Astrocyte (in vitro differentiated cells and primary cell): ENCODE data around the gene FAM53B. TPM values are rescaled to one million over a fixed set of nuclear protein-coding genes. Genes with fewer than 3 reads are reported as not detected.

Experiments used
- DNase-seq: peaks from one replicate; pipeline ENCODE4 v3.0.0-alpha.2; 2010; ENCODE audit warnings: low read depth
- FAIRE-seq: peaks from 2 replicates; lab custom pipeline; 2011; peaks lifted over from hg19 to GRCh38; lab: Jason Lieb, UNC
- H2AFZ ChIP-seq: 2 replicates; pipeline ENCODE4 v1.6.0; 2012; ENCODE audit warnings: low read depth, low read length, inconsistent platforms
- H3K27ac ChIP-seq: 2 replicates; pipeline ENCODE4 v1.5.1; 2011; ENCODE audit warnings: low read depth, low read length, inconsistent platforms
- H3K27me3 ChIP-seq: 2 replicates; pipeline ENCODE4 v1.6.0; 2011; ENCODE audit warnings: low read length, inconsistent platforms; ENCODE audit not compliant: insufficient read depth
- H3K36me3 ChIP-seq: 2 replicates; pipeline ENCODE4 v1.5.1; 2011; ENCODE audit warnings: low read length, inconsistent platforms; ENCODE audit not compliant: insufficient read depth
- H3K4me1 ChIP-seq: 2 replicates; pipeline ENCODE4 v1.5.1; 2011; ENCODE audit warnings: low read length, inconsistent platforms; ENCODE audit not compliant: insufficient read depth
- H3K4me2 ChIP-seq: 2 replicates; pipeline ENCODE4 v1.6.0; 2012; ENCODE audit warnings: low read length, inconsistent platforms
- H3K4me3 ChIP-seq: 2 replicates; pipeline ENCODE4 v1.5.1; 2011; ENCODE audit warnings: low read depth, mild to moderate bottlenecking, low read length, inconsistent platforms; ENCODE audit not compliant: insufficient read depth
- H3K79me2 ChIP-seq: 2 replicates; pipeline ENCODE4 v1.6.0; 2012; ENCODE audit warnings: mild to moderate bottlenecking, low read length, inconsistent platforms; ENCODE audit not compliant: insufficient read depth
- H3K9ac ChIP-seq: 2 replicates; pipeline ENCODE4 v1.6.0; 2012; ENCODE audit warnings: mild to moderate bottlenecking, low read length, inconsistent platforms
- H3K9me3 ChIP-seq: 2 replicates; pipeline ENCODE4 v1.5.1; 2012; ENCODE audit warnings: low read depth, mild to moderate bottlenecking, low read length, inconsistent platforms; ENCODE audit not compliant: insufficient read depth
- H4K20me1 ChIP-seq: 2 replicates; pipeline ENCODE4 v1.6.0; 2012; ENCODE audit warnings: low read length, inconsistent platforms; ENCODE audit not compliant: insufficient read depth
- H3K27ac Mint-ChIP-seq: one replicate; pipeline ENCODE4 v1.8.0; 2021; ENCODE audit warnings: mild to moderate bottlenecking, mixed read lengths; ENCODE audit not compliant: unreplicated experiment
- H3K27me3 Mint-ChIP-seq: one replicate; pipeline ENCODE4 v1.8.0; 2021; ENCODE audit warnings: low read depth, mixed read lengths; ENCODE audit not compliant: unreplicated experiment
- H3K36me3 Mint-ChIP-seq: one replicate; pipeline ENCODE4 v1.8.0; 2021; ENCODE audit warnings: low read depth, mixed read lengths; ENCODE audit not compliant: unreplicated experiment
- H3K4me1 Mint-ChIP-seq: one replicate; pipeline ENCODE4 v1.8.0; 2021; ENCODE audit warnings: low read depth, mixed read lengths; ENCODE audit not compliant: unreplicated experiment
- H3K4me3 Mint-ChIP-seq: one replicate; pipeline ENCODE4 v1.8.0; 2021; ENCODE audit warnings: mild to moderate bottlenecking, moderate library complexity, mixed read lengths; ENCODE audit not compliant: unreplicated experiment
- H3K9me3 Mint-ChIP-seq: one replicate; pipeline ENCODE4 v1.8.0; 2021; ENCODE audit warnings: mild to moderate bottlenecking, mixed read lengths; ENCODE audit not compliant: unreplicated experiment
- EZH2 ChIP-seq: IDR thresholded peaks from 2 replicates; pipeline ENCODE4 v1.6.1; 2012; ENCODE audit warnings: mild to moderate bottlenecking, low read length, inconsistent platforms; ENCODE audit not compliant: insufficient read depth
- total RNA-seq: library from RNA; stranded (reverse); gene quantifications from 2 replicates; pipeline ENCODE4 v1.2.1, GENCODE V29; 2021
- TF ChIP-seq, protein P1 (sequence below): IDR thresholded peaks from 2 replicates; pipeline ENCODE4 v1.5.1; 2011; ENCODE audit warnings: low read depth, mild to moderate bottlenecking, inconsistent platforms, low read length, moderate library complexity; ENCODE audit not compliant: insufficient read depth

The FAM53B gene
- total RNA-seq, 1 donor from 2014 or later: 12.9 TPM

DNA sequence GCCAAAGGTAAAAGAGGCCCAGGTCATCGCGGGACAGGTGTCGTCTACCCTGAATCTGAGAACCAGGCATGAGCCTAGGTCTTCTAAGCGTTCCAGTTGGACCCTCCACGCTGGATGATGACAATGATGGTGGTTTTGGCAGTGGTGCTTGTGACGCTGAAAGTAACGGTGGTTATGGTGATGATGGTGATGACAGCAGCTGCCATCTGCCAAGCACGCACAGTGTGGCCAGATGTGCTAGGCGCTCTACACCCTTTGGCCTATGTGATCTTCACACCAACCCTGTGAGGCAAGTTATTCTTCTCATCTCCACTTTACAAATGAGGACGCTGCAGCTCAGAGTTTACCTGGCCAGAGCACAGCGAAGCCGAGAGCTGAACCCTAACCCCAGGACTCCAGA is 93.9 kb downstream of the FAM53B start:
- FAIRE-seq (no peak), DNase-seq (no peak)
- Histone ChIP-seq H3K4me1 (peaks cover 40% of the 10 kb centered on the region), H3K9ac (no peak overlapping the region), H3K9me3 (no peaks in the 10 kb centered on the region), H3K4me2 (peak overlapping the region; percentile 37), H3K79me2 (peaks cover 12% of the 10 kb centered on the region), H2AFZ (no peak overlapping the region), H3K4me3 (no peak overlapping the region), H4K20me1 (peaks cover 29% of the 10 kb centered on the region), H3K27ac (no peak overlapping the region), H3K27me3 (no peaks in the 10 kb centered on the region), H3K36me3 (no peaks in the 10 kb centered on the region)
- Mint-ChIP-seq H3K27ac (peak overlapping the region; percentile 66), H3K4me1 (peaks cover 37% of the 10 kb centered on the region), H3K4me3 (peak overlapping the region; percentile 64), H3K27me3 (no peaks in the 10 kb centered on the region), H3K36me3 (peaks cover 14% of the 10 kb centered on the region), H3K9me3 (no peaks in the 10 kb centered on the region)
- TF ChIP-seq, protein P1, sequence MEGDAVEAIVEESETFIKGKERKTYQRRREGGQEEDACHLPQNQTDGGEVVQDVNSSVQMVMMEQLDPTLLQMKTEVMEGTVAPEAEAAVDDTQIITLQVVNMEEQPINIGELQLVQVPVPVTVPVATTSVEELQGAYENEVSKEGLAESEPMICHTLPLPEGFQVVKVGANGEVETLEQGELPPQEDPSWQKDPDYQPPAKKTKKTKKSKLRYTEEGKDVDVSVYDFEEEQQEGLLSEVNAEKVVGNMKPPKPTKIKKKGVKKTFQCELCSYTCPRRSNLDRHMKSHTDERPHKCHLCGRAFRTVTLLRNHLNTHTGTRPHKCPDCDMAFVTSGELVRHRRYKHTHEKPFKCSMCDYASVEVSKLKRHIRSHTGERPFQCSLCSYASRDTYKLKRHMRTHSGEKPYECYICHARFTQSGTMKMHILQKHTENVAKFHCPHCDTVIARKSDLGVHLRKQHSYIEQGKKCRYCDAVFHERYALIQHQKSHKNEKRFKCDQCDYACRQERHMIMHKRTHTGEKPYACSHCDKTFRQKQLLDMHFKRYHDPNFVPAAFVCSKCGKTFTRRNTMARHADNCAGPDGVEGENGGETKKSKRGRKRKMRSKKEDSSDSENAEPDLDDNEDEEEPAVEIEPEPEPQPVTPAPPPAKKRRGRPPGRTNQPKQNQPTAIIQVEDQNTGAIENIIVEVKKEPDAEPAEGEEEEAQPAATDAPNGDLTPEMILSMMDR: no peak
- no peak for TF ChIP-seq EZH2

- Mint-ChIP-seq H3K4me3 (no peak overlapping the region), H3K27ac (no peak overlapping the region), H3K4me1 (peaks cover 38% of the 10 kb centered on the region), H3K36me3 (peaks cover 10% of the 10 kb centered on the region), H3K9me3 (no peaks in the 10 kb centered on the region), H3K27me3 (no peaks in the 10 kb centered on the region)
- DNase-seq: no peak
- peak overlapping the region; percentile 34 for H3K4me2 ChIP-seq
- no peak for FAIRE-seq
- H3K27me3 ChIP-seq: no peaks in the 10 kb centered on the region
- peaks cover 12% of the 10 kb centered on the region for H3K79me2 ChIP-seq
- no peaks in the 10 kb centered on the region for H3K36me3 ChIP-seq
- H2AFZ ChIP-seq: no peak overlapping the region
- H4K20me1 ChIP-seq: peaks cover 39% of the 10 kb centered on the region
- H3K27ac ChIP-seq: no peak overlapping the region
- H3K4me3 ChIP-seq: no peak overlapping the region
- H3K9me3 ChIP-seq: no peaks in the 10 kb centered on the region
- peaks cover 40% of the 10 kb centered on the region for H3K4me1 ChIP-seq
- H3K9ac ChIP-seq: no peak overlapping the region
- TF ChIP-seq, protein P1: no peak
- TF ChIP-seq EZH2: no peak
These were observed 95.0 kb downstream of the FAM53B start for GRCh38 chr10:124649214-124649613.

- peaks cover 40% of the 10 kb centered on the region for H3K4me1 ChIP-seq
- Mint-ChIP-seq H3K9me3 (no peaks in the 10 kb centered on the region), H3K4me1 (peaks cover 38% of the 10 kb centered on the region), H3K36me3 (peaks cover 10% of the 10 kb centered on the region), H3K27ac (peak overlapping the region; percentile 77), H3K27me3 (no peaks in the 10 kb centered on the region), H3K4me3 (no peak overlapping the region)
- TF ChIP-seq EZH2: no peak
- TF ChIP-seq, protein P1: no peak
- H3K4me3 ChIP-seq: no peak overlapping the region
- no peak for FAIRE-seq
- peak; percentile 82 for DNase-seq
- peaks cover 12% of the 10 kb centered on the region for H3K79me2 ChIP-seq
- H3K9me3 ChIP-seq: no peaks in the 10 kb centered on the region
- H3K4me2 ChIP-seq: peak overlapping the region; percentile 34
- H2AFZ ChIP-seq: no peak overlapping the region
- H3K27ac ChIP-seq: no peak overlapping the region
- H3K27me3 ChIP-seq: no peaks in the 10 kb centered on the region
- H3K9ac ChIP-seq: peak overlapping the region; percentile 28
- no peaks in the 10 kb centered on the region for H3K36me3 ChIP-seq
- peaks cover 43% of the 10 kb centered on the region for H4K20me1 ChIP-seq
These were observed 95.4 kb downstream of the FAM53B start for GRCh38 chr10:124648738-124649137.
